ENCODE results near the gene TIGD4. TPM values are rescaled to one million over a fixed set of nuclear protein-coding genes. Genes with fewer than 3 reads are reported as not detected.

The TIGD4 gene
- total and polyA plus RNA-seq, 2 of the 13 experiments (the other 11 are each of a cell fraction or from before 2014, with no cell fraction given): 0.15 to 0.62 TPM

GRCh38 chr4:152779513-152780266 is at the start of gene TIGD4, which contains the start of gene ARFIP1 (continued):
- TF ChIP-seq, protein P1, sequence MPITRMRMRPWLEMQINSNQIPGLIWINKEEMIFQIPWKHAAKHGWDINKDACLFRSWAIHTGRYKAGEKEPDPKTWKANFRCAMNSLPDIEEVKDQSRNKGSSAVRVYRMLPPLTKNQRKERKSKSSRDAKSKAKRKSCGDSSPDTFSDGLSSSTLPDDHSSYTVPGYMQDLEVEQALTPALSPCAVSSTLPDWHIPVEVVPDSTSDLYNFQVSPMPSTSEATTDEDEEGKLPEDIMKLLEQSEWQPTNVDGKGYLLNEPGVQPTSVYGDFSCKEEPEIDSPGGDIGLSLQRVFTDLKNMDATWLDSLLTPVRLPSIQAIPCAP (CRISPR knock-in tag; IDR thresholded peaks at IDR 0.05; ENCODE audit: low read depth): no peak
- TF ChIP-seq IKZF5 (CRISPR knock-in tag; IDR thresholded peaks at IDR 0.05) (peak; percentile 84), KLF13 (CRISPR knock-in tag; IDR thresholded peaks at IDR 0.05) (no peak), ZBTB7A (CRISPR knock-in tag; IDR thresholded peaks at IDR 0.05) (peak; percentile 35; the same call in 1 of the 2 replicates), AGO1 (IDR thresholded peaks at IDR 0.05; ENCODE audit: low read depth, low read length, poor library complexity, severe bottlenecking) (peak; percentile 41), ZNF724P (CRISPR knock-in tag; IDR thresholded peaks at IDR 0.05; ENCODE audit: borderline replicate concordance) (no peak), ZNF136 (CRISPR knock-in tag; IDR thresholded peaks at IDR 0.05; ENCODE audit: low read depth) (peak; percentile 53; the same call in 1 of the 2 replicates), ZNF543 (CRISPR knock-in tag; IDR thresholded peaks at IDR 0.05) (peak; percentile 65; the same call in 1 of the 2 replicates), TCF7L2 (IDR thresholded peaks at IDR 0.05; ENCODE audit: low read depth, low read length) (no peak), ZNF713 (CRISPR knock-in tag; IDR thresholded peaks at IDR 0.05) (no peak), ADNP (CRISPR knock-in tag; IDR thresholded peaks at IDR 0.05) (no peak), HINFP (CRISPR knock-in tag; IDR thresholded peaks at IDR 0.05; ENCODE audit: low read depth) (no peak), GATAD2A (CRISPR knock-in tag; IDR thresholded peaks at IDR 0.05) (peak; percentile 72), SAP130 (CRISPR knock-in tag; IDR thresholded peaks at IDR 0.05; ENCODE audit: low read depth) (peak; percentile 94), CENPX (CRISPR knock-in tag; IDR thresholded peaks at IDR 0.05) (no peak), E2F2 (CRISPR knock-in tag; IDR thresholded peaks at IDR 0.05; ENCODE audit: borderline replicate concordance) (peak; percentile 37; the same call in 1 of the 2 replicates), ZNF775 (CRISPR knock-in tag; IDR thresholded peaks at IDR 0.05; ENCODE audit: borderline replicate concordance) (no peak), ZNF276 (CRISPR knock-in tag; IDR thresholded peaks at IDR 0.05; ENCODE audit: low read depth) (peak; percentile 65; the same call in 1 of the 2 replicates), SRSF4 (IDR thresholded peaks at IDR 0.05; ENCODE audit: low read depth, low read length, poor library complexity, severe bottlenecking) (no peak), SIX1 (CRISPR knock-in tag; IDR thresholded peaks at IDR 0.05; ENCODE audit: borderline replicate concordance) (no peak)
- TF ChIP-seq, protein P2, sequence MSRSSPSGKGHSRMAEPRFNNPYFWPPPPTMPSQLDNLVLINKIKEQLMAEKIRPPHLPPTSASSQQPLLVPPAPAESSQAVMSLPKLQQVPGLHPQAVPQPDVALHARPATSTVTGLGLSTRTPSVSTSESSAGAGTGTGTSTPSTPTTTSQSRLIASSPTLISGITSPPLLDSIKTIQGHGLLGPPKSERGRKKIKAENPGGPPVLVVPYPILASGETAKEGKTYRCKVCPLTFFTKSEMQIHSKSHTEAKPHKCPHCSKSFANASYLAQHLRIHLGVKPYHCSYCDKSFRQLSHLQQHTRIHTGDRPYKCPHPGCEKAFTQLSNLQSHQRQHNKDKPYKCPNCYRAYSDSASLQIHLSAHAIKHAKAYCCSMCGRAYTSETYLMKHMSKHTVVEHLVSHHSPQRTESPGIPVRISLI (CRISPR knock-in tag; IDR thresholded peaks at IDR 0.05; ENCODE audit: borderline replicate concordance): peak; percentile 53; the same call in 1 of the 2 replicates
